Naive thymus-derived CD8-positive, alpha-beta T cell (primary cell): ENCODE data around the gene PRAMEF1. TPM values are rescaled to one million over a fixed set of nuclear protein-coding genes. Genes with fewer than 3 reads are reported as not detected.
"Not testable (repeated sequence)": the region's sequence is repeated elsewhere in the genome, so short reads cannot be mapped to it uniquely, and the experiment has no call there.

Source experiments
- ATAC-seq, 2 donors: fragments of 150-1000 bp; cut with Tn5 transposase in 1 of 2; sonication (Bioruptor Pico), chemical (Tn5 transposase) in 1 of 2; 1 replicate in 1 of 2; 2 replicates in 1 of 2; pipeline ENCODE4 v1.10.0; 2021; ENCODE audit warnings: mild to moderate bottlenecking in 2 of 2, moderate library complexity in 2 of 2
- POLR2A ChIA-PET: fragments of 350-600 bp; sonication (Branson Sonifier 250); formaldehyde crosslinking; loops from one replicate; lab custom pipeline; 2021; ENCODE audit warnings: antibody characterized with exemption; lab: Charles Lee
- DNase-seq, 10 donors: peaks; one replicate each; pipeline versions ENCODE4 v3.0.0 to v3.0.0-alpha.2; 2020 to 2022
- H3K27ac Mint-ChIP-seq, 10 donors: one replicate each; pipeline ENCODE4 v1.8.0; 2020 to 2022; ENCODE audit warnings: mild to moderate bottlenecking in 10 of 10, mixed read lengths in 10 of 10, moderate library complexity in 4 of 10, inconsistent platforms in 1 of 10
- H3K27me3 Mint-ChIP-seq, 5 donors: one replicate each; pipeline ENCODE4 v1.8.0; 2021 to 2022; ENCODE audit warnings: mixed read lengths in 5 of 5
- H3K36me3 Mint-ChIP-seq, 3 donors: one replicate each; pipeline ENCODE4 v1.8.0; 2020 to 2022; ENCODE audit warnings: mixed read lengths in 3 of 3, mild to moderate bottlenecking in 2 of 3, inconsistent platforms in 1 of 3
- H3K4me1 Mint-ChIP-seq, 4 donors: one replicate each; pipeline ENCODE4 v1.8.0; 2021 to 2022; ENCODE audit warnings: mixed read lengths in 4 of 4
- H3K4me3 Mint-ChIP-seq, 10 donors: one replicate each; pipeline ENCODE4 v1.8.0; 2020 to 2022; ENCODE audit warnings: mild to moderate bottlenecking in 10 of 10, mixed read lengths in 10 of 10, moderate library complexity in 6 of 10, inconsistent platforms in 1 of 10
- H3K9me3 Mint-ChIP-seq, 9 donors: one replicate each; pipeline ENCODE4 v1.8.0; 2020 to 2022; ENCODE audit warnings: mixed read lengths in 9 of 9, mild to moderate bottlenecking in 3 of 9, inconsistent platforms in 1 of 9, moderate library complexity in 1 of 9
- polyA plus RNA-seq, 3 donors: library from polyadenylated mRNA; unstranded; fragments of 300-500 nt; fragmentation: Illumina TruSeq; gene quantifications; one replicate each; pipeline ENCODE4 v1.2.3, GENCODE V29; 2021
- total RNA-seq, 8 experiments: library from RNA in 2 of 8; stranded (reverse) in 2 of 8; gene quantifications; one replicate each; pipeline ENCODE4 v1.2.3 and lab custom pipeline; 2021 to 2026

The PRAMEF1 gene, protein sequence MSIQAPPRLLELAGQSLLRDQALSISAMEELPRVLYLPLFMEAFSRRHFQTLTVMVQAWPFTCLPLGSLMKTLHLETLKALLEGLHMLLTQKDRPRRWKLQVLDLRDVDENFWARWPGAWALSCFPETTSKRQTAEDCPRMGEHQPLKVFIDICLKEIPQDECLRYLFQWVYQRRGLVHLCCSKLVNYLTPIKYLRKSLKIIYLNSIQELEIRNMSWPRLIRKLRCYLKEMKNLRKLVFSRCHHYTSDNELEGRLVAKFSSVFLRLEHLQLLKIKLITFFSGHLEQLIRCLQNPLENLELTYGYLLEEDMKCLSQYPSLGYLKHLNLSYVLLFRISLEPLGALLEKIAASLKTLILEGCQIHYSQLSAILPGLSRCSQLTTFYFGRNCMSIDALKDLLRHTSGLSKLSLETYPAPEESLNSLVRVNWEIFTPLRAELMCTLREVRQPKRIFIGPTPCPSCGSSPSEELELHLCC
- total RNA-seq (not detected), polyA plus RNA-seq (not detected), total RNA-seq (lab: John Stamatoyannopoulos, UW) (0 reads per million in 6 experiments)

DNA sequence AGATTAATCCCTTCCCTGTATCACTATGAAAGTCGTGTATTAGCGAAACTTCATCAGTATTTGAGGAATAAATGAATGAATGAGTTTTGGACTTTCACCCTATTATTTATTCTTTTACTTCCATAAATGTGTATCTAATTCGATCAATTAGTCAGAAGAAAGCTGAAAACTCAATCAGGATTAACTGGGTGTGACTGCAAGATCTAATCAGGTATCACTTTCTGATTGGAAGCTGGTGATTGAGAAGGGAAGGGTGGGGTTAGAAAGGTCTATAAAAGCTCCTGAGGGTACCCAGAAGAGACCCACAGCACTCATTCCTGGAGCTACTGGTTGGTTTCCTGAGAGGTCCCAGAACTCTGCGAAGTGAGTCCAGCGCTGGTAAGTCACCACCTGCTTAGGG, at the start of gene PRAMEF1:
PRAMEF1 (plus strand) TSS at position 301 of the 400 bp plus-strand sequence. CDS start 1,831 bp downstream, outside the sequence.
- ATAC-seq, H3K36me3 Mint-ChIP-seq, H3K27ac Mint-ChIP-seq, POLR2A ChIA-PET, H3K4me1 Mint-ChIP-seq, DNase-seq, H3K4me3 Mint-ChIP-seq: not testable (repeated sequence)
- peaks cover 0 to 12% (median 3%) of the 10 kb centered on the region in 9 donors for H3K9me3 Mint-ChIP-seq
- H3K27me3 Mint-ChIP-seq, result peaks cover 0 to 19% (median 5%) of the 10 kb centered on the region in 5 donors

DNA sequence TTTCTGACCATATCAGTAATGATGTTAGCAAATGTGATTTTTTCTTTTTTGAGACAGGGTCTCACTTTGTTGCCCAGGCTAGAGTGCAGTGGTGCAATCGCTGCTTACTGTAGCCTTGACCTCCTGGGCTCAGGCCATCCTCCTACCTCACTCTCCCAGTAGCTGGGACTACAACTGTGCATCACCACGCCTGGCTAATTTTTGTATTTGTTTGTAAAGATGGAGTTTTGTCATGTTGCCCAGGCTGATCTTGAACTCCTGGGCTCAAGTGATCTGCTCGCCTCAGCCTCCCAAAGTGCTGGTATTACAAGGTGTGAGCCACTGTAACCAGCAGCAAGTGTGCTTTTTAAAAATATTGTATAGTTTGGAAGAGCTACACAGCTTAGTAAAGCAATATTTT, 49.3 kb upstream of the PRAMEF1 start:
- H3K27me3 Mint-ChIP-seq, result peaks cover 29 to 58% (median 36%) of the 10 kb centered on the region in 5 donors
- H3K4me1 Mint-ChIP-seq, result peaks cover 0 to 9% (median under 1%) of the 10 kb centered on the region in 4 donors

DNA sequence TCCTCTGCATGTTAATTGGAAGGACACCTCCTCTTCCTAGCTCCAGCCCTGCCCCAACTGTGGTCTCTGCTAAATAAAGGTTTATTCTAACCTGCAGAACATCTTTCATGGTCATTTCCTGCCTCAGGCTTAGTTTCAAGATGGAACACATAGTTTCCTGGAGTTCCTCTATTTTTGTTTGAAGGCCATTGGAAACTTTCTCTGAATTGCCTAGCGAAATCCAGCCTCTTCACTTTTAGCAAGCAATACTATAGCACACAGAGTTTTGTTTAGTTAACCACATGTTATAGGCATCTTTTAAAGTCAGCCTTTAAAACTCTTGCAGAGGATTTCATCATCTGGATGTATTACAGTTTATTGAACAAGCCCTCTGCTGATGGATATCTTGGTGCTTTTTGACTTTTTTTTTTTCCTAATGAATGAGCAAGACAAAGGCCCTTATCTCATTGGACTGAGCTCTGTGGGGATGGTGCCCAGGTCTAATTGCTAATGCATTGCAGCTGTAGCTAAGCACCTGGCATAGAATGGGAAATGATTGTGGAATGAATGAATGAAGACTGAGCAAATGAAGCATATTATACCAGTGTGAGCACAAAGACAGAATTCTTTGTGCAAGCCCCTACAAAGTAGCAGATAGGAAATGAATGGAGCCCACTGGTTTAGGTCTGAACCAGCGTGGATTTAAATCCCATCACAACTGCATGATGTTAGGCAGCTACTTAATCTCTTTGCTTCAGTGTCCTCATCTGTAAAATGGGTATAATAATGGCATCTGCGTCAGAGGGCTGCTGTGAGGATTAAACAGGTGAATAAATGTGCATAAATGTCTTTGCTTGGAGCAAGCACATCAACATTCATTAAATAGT, 45.8 kb upstream of the PRAMEF1 start:
- H3K9me3 Mint-ChIP-seq, result peaks cover 0 to 42% (median 32%) of the 10 kb centered on the region in 9 donors
- DNase-seq (no peak), ATAC-seq (no peak)
- H3K27me3 Mint-ChIP-seq, result peaks cover 23 to 65% (median 42%) of the 10 kb centered on the region in 5 donors
- POLR2A ChIA-PET, result no interaction called here
- H3K27ac Mint-ChIP-seq, result no peak overlapping the region
- H3K36me3 Mint-ChIP-seq, result peaks cover 6 to 35% (median 14%) of the 10 kb centered on the region in 3 donors
- H3K4me3 Mint-ChIP-seq, result no peak overlapping the region
- H3K4me1 Mint-ChIP-seq, result peaks cover 0 to 9% (median under 1%) of the 10 kb centered on the region in 4 donors

More for the DNA sequence above, 49.3 kb upstream of the PRAMEF1 start:
- no peak overlapping the region for H3K27ac Mint-ChIP-seq
- H3K4me3 Mint-ChIP-seq, result no peak overlapping the region
- H3K36me3 Mint-ChIP-seq, result peaks cover 2 to 13% (median 3%) of the 10 kb centered on the region in 3 donors
- no peak for ATAC-seq
- H3K9me3 Mint-ChIP-seq, result peaks cover 0 to 13% (median 10%) of the 10 kb centered on the region in 9 donors
- no peak for DNase-seq
- POLR2A ChIA-PET, result no interaction called here

DNA sequence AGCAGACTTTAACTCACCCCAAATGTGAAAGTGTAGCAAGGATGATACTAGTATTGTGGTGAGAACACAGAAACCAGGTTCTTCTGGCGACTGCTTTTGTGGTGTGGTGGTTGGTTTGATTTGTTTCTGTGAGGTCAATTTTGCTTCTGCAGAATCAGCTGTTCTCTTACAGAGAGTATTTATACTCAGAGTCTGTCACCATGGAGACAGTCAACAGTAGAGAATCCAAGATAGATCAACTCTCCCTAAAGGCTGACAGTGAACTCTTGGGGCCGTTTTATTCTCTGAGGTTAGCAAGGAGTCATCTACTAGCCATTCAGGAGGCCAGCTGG, 45.2 kb upstream of the PRAMEF1 start, which contains the start of gene CFAP107:
CFAP107 (plus strand) TSS at position 209 of the 332 bp plus-strand sequence. CDS start 231 bp downstream, outside the sequence.
- POLR2A ChIA-PET, result no interaction called here
- H3K4me3 Mint-ChIP-seq, result no peak within 1 kb of the TSS
- H3K4me1 Mint-ChIP-seq, result peaks cover 0 to 9% (median under 1%) of the 10 kb centered on the region in 4 donors
- peaks cover 0 to 48% (median 37%) of the 10 kb centered on the region in 9 donors for H3K9me3 Mint-ChIP-seq
- DNase-seq, result no peak
- H3K27ac Mint-ChIP-seq, result no peak within 1 kb of the TSS
- ATAC-seq, result no peak
- H3K36me3 Mint-ChIP-seq, result peaks cover 6 to 41% (median 16%) of the 10 kb centered on the region in 3 donors
- H3K27me3 Mint-ChIP-seq, result peaks cover 25 to 71% (median 44%) of the 10 kb centered on the region in 5 donors

DNA sequence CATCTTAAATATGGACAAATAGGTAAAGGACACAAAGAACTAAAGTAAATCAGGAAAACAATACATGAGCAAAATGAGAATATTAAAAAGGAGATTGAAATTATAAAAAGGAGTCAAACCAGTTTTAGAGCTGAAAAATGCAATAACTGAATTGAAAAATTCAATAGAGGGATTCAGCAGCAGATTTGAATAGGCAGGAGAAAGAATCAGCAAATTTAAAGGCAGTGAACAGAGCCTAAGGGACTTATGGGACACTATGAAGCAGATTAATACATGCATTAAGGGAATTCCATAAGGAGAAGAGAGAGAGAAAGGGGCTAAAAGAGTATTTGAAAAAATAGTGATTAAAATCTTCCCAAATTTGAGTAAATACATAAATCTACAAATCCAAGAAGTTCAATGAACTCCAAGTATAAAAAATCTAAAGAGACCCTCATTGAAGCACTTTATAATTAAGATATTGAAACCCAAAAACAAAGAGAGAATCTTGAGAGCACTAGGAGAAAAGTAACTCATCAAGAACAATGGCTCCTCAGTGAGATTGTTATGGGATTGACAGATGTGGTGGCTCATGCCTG, 42.3 kb upstream of the PRAMEF1 start:
- Mint-ChIP-seq H3K27me3 (peaks cover 26 to 82% (median 44%) of the 10 kb centered on the region in 5 donors), H3K9me3 (peaks cover 0 to 49% (median 38%) of the 10 kb centered on the region in 9 donors), H3K4me1 (peaks cover 0 to 9% (median under 1%) of the 10 kb centered on the region in 4 donors), H3K4me3 (no peak overlapping the region), H3K27ac (no peak overlapping the region), H3K36me3 (peaks cover 6 to 41% (median 16%) of the 10 kb centered on the region in 3 donors)
- POLR2A ChIA-PET, result no interaction called here
- DNase-seq, result no peak
- no peak for ATAC-seq

DNA sequence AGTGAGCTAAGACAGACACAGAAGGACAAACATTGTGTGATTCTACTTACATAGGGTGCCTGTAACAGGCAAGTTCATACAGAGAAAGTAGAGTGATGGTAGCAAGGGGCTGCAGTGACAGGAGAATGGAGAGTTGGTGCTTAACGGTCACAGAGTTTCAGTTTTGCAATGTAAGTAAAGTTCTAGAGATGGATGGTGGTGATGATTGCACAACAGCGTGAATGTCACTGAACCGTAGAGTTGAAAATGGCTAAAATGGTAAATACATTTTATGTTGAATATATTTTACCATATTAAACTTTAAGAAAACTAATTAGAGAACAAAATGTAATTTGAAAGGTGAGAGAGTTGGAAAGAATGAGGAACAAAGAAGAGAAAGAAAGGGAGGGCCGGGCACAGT, 36.5 kb upstream of the PRAMEF1 start:
- POLR2A ChIA-PET, result no interaction called here
- peaks cover 0 to 13% (median 7%) of the 10 kb centered on the region in 3 donors for H3K36me3 Mint-ChIP-seq
- no peak overlapping the region for H3K4me3 Mint-ChIP-seq
- peaks cover 0 to 2% (median 0%) of the 10 kb centered on the region in 4 donors for H3K4me1 Mint-ChIP-seq
- no peak for ATAC-seq
- H3K27me3 Mint-ChIP-seq, result peaks cover 18 to 65% (median 31%) of the 10 kb centered on the region in 5 donors
- no peak for DNase-seq
- peaks cover 0 to 13% (median 10%) of the 10 kb centered on the region in 9 donors for H3K9me3 Mint-ChIP-seq
- H3K27ac Mint-ChIP-seq, result no peak overlapping the region

DNA sequence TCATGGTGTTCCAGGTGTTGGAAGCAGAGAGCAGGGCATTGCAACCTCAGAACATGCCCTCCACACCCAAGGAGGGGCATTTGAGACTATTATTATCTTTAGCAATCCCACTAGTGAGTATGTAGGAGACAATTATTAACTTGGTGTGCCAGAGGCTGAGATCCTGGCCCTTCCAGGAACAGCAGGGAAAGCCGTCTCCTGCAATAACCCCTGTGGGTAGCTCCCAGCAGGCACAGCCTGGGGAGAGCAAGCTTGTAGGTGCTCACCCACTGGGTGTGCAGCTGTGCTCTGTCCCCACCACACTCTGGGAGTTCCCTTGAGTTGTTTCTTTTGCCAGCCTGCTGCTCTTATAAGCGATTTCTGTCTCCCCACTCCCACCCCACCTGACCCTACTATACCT, 34.9 kb upstream of the PRAMEF1 start:
- ATAC-seq (no peak), DNase-seq (no peak)
- no peak overlapping the region for H3K27ac Mint-ChIP-seq
- no peaks in the 10 kb centered on the region for H3K9me3 Mint-ChIP-seq
- H3K4me3 Mint-ChIP-seq, result no peak overlapping the region
- POLR2A ChIA-PET, result interaction anchor here (0.5 kb wide), 1 partner anchor 355 kb away, joined by 3 read pairs; no protein-coding TSS in a partner anchor
- peaks cover 0 to 2% (median 0%) of the 10 kb centered on the region in 4 donors for H3K4me1 Mint-ChIP-seq
- no peaks in the 10 kb centered on the region for H3K36me3 Mint-ChIP-seq
- H3K27me3 Mint-ChIP-seq, result peaks cover 17 to 55% (median 26%) of the 10 kb centered on the region in 5 donors

DNA sequence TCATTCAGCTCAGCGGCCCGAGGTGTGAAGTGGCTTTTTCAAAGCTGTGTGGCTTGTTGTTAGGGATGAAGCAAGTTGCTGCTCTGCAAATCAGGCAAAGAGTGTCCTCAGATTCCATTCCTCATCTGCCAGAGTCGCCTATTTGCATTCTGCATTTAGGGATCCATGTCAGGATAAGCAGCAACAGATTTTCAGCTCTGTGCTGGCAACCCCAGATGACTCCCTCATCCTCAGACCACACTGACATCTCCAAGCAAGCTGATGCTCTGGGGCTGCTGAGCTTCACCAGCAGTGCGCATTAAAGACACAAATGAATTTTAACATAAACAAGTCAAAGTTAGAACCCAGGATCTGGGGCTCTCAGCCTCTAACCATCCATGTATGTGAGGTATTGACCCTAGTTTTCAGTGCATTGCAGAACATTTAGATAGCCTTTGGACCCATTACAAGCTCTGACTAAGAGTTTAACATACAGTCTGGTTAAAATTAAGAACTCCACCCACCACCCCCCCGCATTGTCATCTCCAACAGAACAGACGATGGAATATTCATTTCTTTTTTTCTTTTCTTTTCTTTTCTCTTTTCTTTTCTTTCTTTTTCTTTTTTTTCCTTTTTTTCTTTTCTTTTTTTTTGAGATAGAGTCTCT, 34.3 kb upstream of the PRAMEF1 start:
- Mint-ChIP-seq H3K36me3 (no peaks in the 10 kb centered on the region), H3K9me3 (no peaks in the 10 kb centered on the region), H3K4me1 (peaks cover 0 to 2% (median 0%) of the 10 kb centered on the region in 4 donors), H3K27me3 (peaks cover 16 to 53% (median 24%) of the 10 kb centered on the region in 5 donors), H3K4me3 (no peak overlapping the region), H3K27ac (no peak overlapping the region)
- no peak for DNase-seq
- POLR2A ChIA-PET, result no interaction called here
- no peak for ATAC-seq

DNA sequence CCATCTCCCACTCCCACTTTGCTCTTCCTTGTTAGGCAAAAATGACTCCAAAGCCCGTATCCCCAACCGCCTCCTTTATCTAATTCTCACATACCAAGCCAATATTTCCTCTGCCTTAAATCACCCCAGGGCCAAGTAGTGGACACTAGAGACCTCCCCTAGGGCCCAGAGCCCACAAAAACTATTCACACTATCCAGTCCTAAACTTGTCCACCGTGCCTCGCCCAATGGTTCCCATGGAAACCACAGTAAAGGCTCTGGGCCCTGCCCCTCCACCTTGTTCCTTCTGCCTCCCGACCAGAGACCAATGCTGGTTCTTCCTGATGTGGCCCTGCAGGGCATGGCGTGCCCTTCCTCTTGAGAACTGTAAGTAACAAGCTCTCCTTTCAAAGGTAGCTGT, 33.4 kb upstream of the PRAMEF1 start:
- Mint-ChIP-seq H3K4me1 (peaks cover 0 to 2% (median 0%) of the 10 kb centered on the region in 4 donors), H3K36me3 (no peaks in the 10 kb centered on the region), H3K27me3 (peaks cover 15 to 53% (median 24%) of the 10 kb centered on the region in 5 donors), H3K4me3 (no peak overlapping the region), H3K9me3 (no peaks in the 10 kb centered on the region), H3K27ac (peak overlapping the region in 2 of 10 donors; percentile 11 to 39)
- DNase-seq (no peak), ATAC-seq (no peak)
- POLR2A ChIA-PET, result no interaction called here

DNA sequence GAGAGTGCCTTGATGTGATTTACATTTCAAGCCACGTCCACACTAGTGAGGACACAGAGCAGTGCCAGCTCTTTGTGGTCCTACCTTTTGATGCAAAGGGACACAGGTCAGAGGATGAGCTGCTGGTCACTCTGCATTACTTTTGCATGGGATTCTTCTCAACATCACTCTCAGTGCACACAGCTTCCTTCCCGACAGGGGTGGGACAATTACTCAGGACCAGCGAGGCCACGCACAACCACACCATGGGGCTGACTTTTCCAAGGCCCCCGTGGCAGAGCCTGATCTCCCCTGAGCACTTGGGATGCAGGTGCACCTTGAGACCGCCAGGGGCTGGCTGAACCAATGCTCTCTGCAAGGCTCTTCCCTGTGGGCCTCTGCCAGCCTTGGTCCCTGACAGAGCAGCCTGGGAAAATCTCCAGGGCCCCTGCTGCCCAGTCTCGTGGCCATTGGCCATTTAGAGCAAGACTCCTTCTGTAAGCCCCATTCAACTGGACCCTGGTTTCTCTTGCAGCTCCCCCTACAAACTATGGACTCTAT, 30.9 kb upstream of the PRAMEF1 start:
- Mint-ChIP-seq H3K4me3 (no peak overlapping the region), H3K27me3 (peaks cover 10 to 38% (median 24%) of the 10 kb centered on the region in 5 donors), H3K9me3 (no peaks in the 10 kb centered on the region), H3K4me1 (peaks cover 0 to 2% (median 0%) of the 10 kb centered on the region in 4 donors), H3K36me3 (no peaks in the 10 kb centered on the region), H3K27ac (no peak overlapping the region)
- POLR2A ChIA-PET, result no interaction called here
- ATAC-seq (no peak), DNase-seq (no peak)

DNA sequence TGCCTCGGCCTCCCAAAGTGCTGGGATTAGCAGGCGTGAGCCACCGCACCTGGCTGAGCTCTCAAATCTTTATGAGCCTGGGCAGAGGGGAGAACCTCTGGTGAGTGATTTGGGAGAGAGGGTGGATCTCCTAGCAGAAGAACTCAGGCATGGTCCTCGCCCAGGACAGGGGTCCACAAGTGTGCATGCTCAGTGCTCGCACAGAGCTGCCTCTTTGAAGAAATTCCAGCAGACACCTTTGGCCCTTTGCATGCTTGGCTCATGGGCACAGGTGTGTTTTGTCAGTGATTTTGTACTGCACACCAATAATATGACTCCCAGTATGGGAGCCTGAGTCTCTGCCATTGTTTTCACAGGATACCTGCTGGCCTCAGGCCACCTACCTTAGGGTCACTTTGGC, 29.4 kb upstream of the PRAMEF1 start:
- Mint-ChIP-seq H3K27me3 (peaks cover 15 to 40% (median 18%) of the 10 kb centered on the region in 5 donors), H3K36me3 (no peaks in the 10 kb centered on the region), H3K4me3 (no peak overlapping the region), H3K9me3 (no peaks in the 10 kb centered on the region), H3K27ac (no peak overlapping the region), H3K4me1 (peaks cover 0 to 2% (median 0%) of the 10 kb centered on the region in 4 donors)
- no peak for DNase-seq
- no peak for ATAC-seq
- POLR2A ChIA-PET, result no interaction called here
